ENCODE data around the gene GALNT2.

GALNT2 gene

GRCh38 chr1:230170622-230171021 is 103.6 kb downstream of the GALNT2 start:
- Histone ChIP-seq H3K79me2 (ENCODE audit: low read length) (peaks cover 96% of the 10 kb centered on the region), H3K27me3 (replicated peaks; ENCODE audit: insufficient read depth, low read length) (no peaks in the 10 kb centered on the region), H4K20me1 (ENCODE audit: insufficient read depth, low read length) (no peaks in the 10 kb centered on the region), H3K27ac (ENCODE audit: low read length) (no peak overlapping the region), H3K4me3 (ENCODE audit: low read length) (no peak overlapping the region), H3K9ac (ENCODE audit: low read length) (no peak overlapping the region), H3K4me1 (ENCODE audit: low read length) (peaks cover 21% of the 10 kb centered on the region), H3K4me2 (ENCODE audit: low read depth, low read length) (no peak overlapping the region), H3F3A (ENCODE audit: insufficient read depth, low read length) (peaks cover 13% of the 10 kb centered on the region), H3K9me2 (replicated peaks; ENCODE audit: insufficient read depth, low read length) (no peaks in the 10 kb centered on the region), H3K9me3 (replicated peaks; ENCODE audit: insufficient read depth, low read length) (no peaks in the 10 kb centered on the region), H2AFZ (ENCODE audit: low read length) (no peak overlapping the region), H3K36me3 (replicated peaks; ENCODE audit: insufficient read depth, low read length) (no peaks in the 10 kb centered on the region)
- TF ChIP-seq CTCF (IDR thresholded peaks at IDR 0.05; ENCODE audit: low read length) (no peak), EZH2phosphoT487 (IDR thresholded peaks at IDR 0.05; ENCODE audit: low read length) (no peak), EZH2 (optimal IDR thresholded peaks at IDR 0.05; ENCODE audit: low read depth, low read length) (no peak)
- no peak for DNase-seq

- Histone ChIP-seq H3K79me2 (ENCODE audit: low read length) (peaks cover 98% of the 10 kb centered on the region), H3K4me1 (ENCODE audit: low read length) (peaks cover 21% of the 10 kb centered on the region), H3K4me2 (ENCODE audit: low read depth, low read length) (no peak overlapping the region)
Measured at GRCh38 chr1:230171356-230172015, 104.4 kb downstream of the GALNT2 start.

GRCh38 chr1:230172016-230172537 is 105.0 kb downstream of the GALNT2 start:
- H3K27ac ChIP-seq (ENCODE audit: low read length): no peak overlapping the region
- TF ChIP-seq CTCF (IDR thresholded peaks at IDR 0.05; ENCODE audit: low read length) (no peak), EZH2 (optimal IDR thresholded peaks at IDR 0.05; ENCODE audit: low read depth, low read length) (no peak), EZH2phosphoT487 (IDR thresholded peaks at IDR 0.05; ENCODE audit: low read length) (no peak)
- H3F3A ChIP-seq (ENCODE audit: insufficient read depth, low read length): peaks cover 13% of the 10 kb centered on the region
- H3K4me1 ChIP-seq (ENCODE audit: low read length): peaks cover 21% of the 10 kb centered on the region
- no peaks in the 10 kb centered on the region for H3K36me3 ChIP-seq (replicated peaks; ENCODE audit: insufficient read depth, low read length)
- H3K9me2 ChIP-seq (replicated peaks; ENCODE audit: insufficient read depth, low read length): no peaks in the 10 kb centered on the region
- peaks cover 97% of the 10 kb centered on the region for H3K79me2 ChIP-seq (ENCODE audit: low read length)
- H3K9ac ChIP-seq (ENCODE audit: low read length): no peak overlapping the region
- H3K4me2 ChIP-seq (ENCODE audit: low read depth, low read length): no peak overlapping the region
- no peak overlapping the region for H3K4me3 ChIP-seq (ENCODE audit: low read length)
- DNase-seq: no peak
- no peaks in the 10 kb centered on the region for H3K9me3 ChIP-seq (replicated peaks; ENCODE audit: insufficient read depth, low read length)
- no peaks in the 10 kb centered on the region for H3K27me3 ChIP-seq (replicated peaks; ENCODE audit: insufficient read depth, low read length)
- H2AFZ ChIP-seq (ENCODE audit: low read length): no peak overlapping the region
- no peaks in the 10 kb centered on the region for H4K20me1 ChIP-seq (ENCODE audit: insufficient read depth, low read length)

More at GRCh38 chr1:230171356-230172015, 104.4 kb downstream of the GALNT2 start:
- no peak overlapping the region for H3K27ac ChIP-seq (ENCODE audit: low read length)
- no peaks in the 10 kb centered on the region for H3K36me3 ChIP-seq (replicated peaks; ENCODE audit: insufficient read depth, low read length)
- H2AFZ ChIP-seq (ENCODE audit: low read length): no peak overlapping the region
- H4K20me1 ChIP-seq (ENCODE audit: insufficient read depth, low read length): no peaks in the 10 kb centered on the region
- no peaks in the 10 kb centered on the region for H3K27me3 ChIP-seq (replicated peaks; ENCODE audit: insufficient read depth, low read length)
- DNase-seq: no peak
- no peaks in the 10 kb centered on the region for H3K9me2 ChIP-seq (replicated peaks; ENCODE audit: insufficient read depth, low read length)
- H3K9ac ChIP-seq (ENCODE audit: low read length): no peak overlapping the region
- no peak overlapping the region for H3K4me3 ChIP-seq (ENCODE audit: low read length)
- H3F3A ChIP-seq (ENCODE audit: insufficient read depth, low read length): peaks cover 13% of the 10 kb centered on the region
- no peak for TF ChIP-seq EZH2phosphoT487 (IDR thresholded peaks at IDR 0.05; ENCODE audit: low read length)
- TF ChIP-seq EZH2 (optimal IDR thresholded peaks at IDR 0.05; ENCODE audit: low read depth, low read length): no peak
- TF ChIP-seq CTCF (IDR thresholded peaks at IDR 0.05; ENCODE audit: low read length): no peak
- no peaks in the 10 kb centered on the region for H3K9me3 ChIP-seq (replicated peaks; ENCODE audit: insufficient read depth, low read length)

All from MM.1S (cell line).